ENCODE data around the gene TMX2.
A peak's percentile ranks its signal among the peaks of the same experiment; 100 is the strongest.

TMX2 gene

GRCh38 chr11:57742087-57742452, 29.7 kb downstream of the TMX2 start:
- H3K27me3 ChIP-seq (ENCODE audit: control insufficient read depth in 3 of 3, insufficient read depth in 3 of 3, low read depth in 1 of 3, low read length in 3 of 3): no peaks in the 10 kb centered on the region
- H4K8ac ChIP-seq (ENCODE audit: low read depth, low read length): no peak overlapping the region
- peak overlapping the region; percentile 23 for H2BK15ac ChIP-seq (ENCODE audit: low read length)
- H3K4me3 ChIP-seq (ENCODE audit: low read length in 2 of 2): peak overlapping the region; percentile 92 to 93
- peak overlapping the region; percentile 95 for H3K18ac ChIP-seq (ENCODE audit: low read length)
- peak overlapping the region; percentile 1 for H3K4ac ChIP-seq (ENCODE audit: low read length)
- H3K4me2 ChIP-seq (ENCODE audit: insufficient read depth, low read length, poor library complexity, severe bottlenecking): peak overlapping the region; percentile 80
- peaks cover 5 to 7% of the 10 kb centered on the region in 2 donors for H3K4me1 ChIP-seq (ENCODE audit: control insufficient read depth in 2 of 2, insufficient read depth in 1 of 2, low read depth in 1 of 2, low read length in 2 of 2)
- H3K23ac ChIP-seq (ENCODE audit: low read depth, low read length, poor library complexity): peak overlapping the region; percentile 92
- H2BK5ac ChIP-seq (ENCODE audit: low read length): peak overlapping the region; percentile 85
- peak overlapping the region; percentile 86 for H2AK5ac ChIP-seq (ENCODE audit: low read depth, low read length)
- H3K36me3 ChIP-seq (replicated peaks in 1 of 2; ENCODE audit: control insufficient read depth in 2 of 2, insufficient read depth in 2 of 2, low read length in 2 of 2): peaks cover 33 to 83% of the 10 kb centered on the region in 2 donors
- peak overlapping the region; percentile 63 for H2AFZ ChIP-seq (ENCODE audit: low read length)
- no peak overlapping the region for H4K91ac ChIP-seq (ENCODE audit: low read depth, low read length, poor library complexity)
- H2BK12ac ChIP-seq (ENCODE audit: low read length): no peak overlapping the region
- no CpG with 5 or more reads among the region's 10 CpGs for WGBS, 2 donors (ENCODE audit: extremely low coverage in 2 of 2, insufficient read length in 2 of 2, insufficient replicate concordance in 1 of 2)
- no peak overlapping the region for H2BK120ac ChIP-seq (ENCODE audit: low read depth, low read length)
- H3K79me1 ChIP-seq (ENCODE audit: low read depth, low read length): peaks cover 2% of the 10 kb centered on the region
- no peak for DNase-seq (ENCODE audit: low spot score)
- H3K9me3 ChIP-seq (replicated peaks in 1 of 2; ENCODE audit: control insufficient read depth in 2 of 2, insufficient read depth in 1 of 2, low read depth in 1 of 2, low read length in 2 of 2): no peaks in the 10 kb centered on the region
- no peak overlapping the region for H3K14ac ChIP-seq (ENCODE audit: low read length)
- H3K27ac ChIP-seq (replicated peaks; ENCODE audit: low read length): no peak overlapping the region
- peak overlapping the region; percentile 95 for H3K9ac ChIP-seq (ENCODE audit: low read depth, low read length, poor library complexity)

- H3K79me1 ChIP-seq (ENCODE audit: low read depth, low read length): peaks cover 2% of the 10 kb centered on the region
- no peak overlapping the region for H2BK120ac ChIP-seq (ENCODE audit: low read depth, low read length)
- no peak overlapping the region for H2AK5ac ChIP-seq (ENCODE audit: low read depth, low read length)
- H2BK12ac ChIP-seq (ENCODE audit: low read length): no peak overlapping the region
- no peak overlapping the region for H3K27ac ChIP-seq (replicated peaks; ENCODE audit: low read length)
- H2BK5ac ChIP-seq (ENCODE audit: low read length): no peak overlapping the region
- no peak overlapping the region for H4K91ac ChIP-seq (ENCODE audit: low read depth, low read length, poor library complexity)
- H3K27me3 ChIP-seq (ENCODE audit: control insufficient read depth in 3 of 3, insufficient read depth in 3 of 3, low read depth in 1 of 3, low read length in 3 of 3): no peaks in the 10 kb centered on the region
- no peak overlapping the region for H3K9ac ChIP-seq (ENCODE audit: low read depth, low read length, poor library complexity)
- no peaks in the 10 kb centered on the region for H3K9me3 ChIP-seq (replicated peaks in 1 of 2; ENCODE audit: control insufficient read depth in 2 of 2, insufficient read depth in 1 of 2, low read depth in 1 of 2, low read length in 2 of 2)
- H3K36me3 ChIP-seq (replicated peaks in 1 of 2; ENCODE audit: control insufficient read depth in 2 of 2, insufficient read depth in 2 of 2, low read length in 2 of 2): peaks cover 23 to 79% of the 10 kb centered on the region in 2 donors
- WGBS, 2 donors (ENCODE audit: extremely low coverage in 2 of 2, insufficient read length in 2 of 2, insufficient replicate concordance in 1 of 2): no CpG with 5 or more reads among the region's 2 CpGs
- H4K8ac ChIP-seq (ENCODE audit: low read depth, low read length): no peak overlapping the region
- no peak overlapping the region for H3K4ac ChIP-seq (ENCODE audit: low read length)
- H2BK15ac ChIP-seq (ENCODE audit: low read length): no peak overlapping the region
- H3K4me3 ChIP-seq (ENCODE audit: low read length in 2 of 2): no peak overlapping the region
- DNase-seq (ENCODE audit: low spot score): no peak
- H3K14ac ChIP-seq (ENCODE audit: low read length): no peak overlapping the region
- H3K18ac ChIP-seq (ENCODE audit: low read length): no peak overlapping the region
- peaks cover 5 to 7% of the 10 kb centered on the region in 2 donors for H3K4me1 ChIP-seq (ENCODE audit: control insufficient read depth in 2 of 2, insufficient read depth in 1 of 2, low read depth in 1 of 2, low read length in 2 of 2)
- H3K4me2 ChIP-seq (ENCODE audit: insufficient read depth, low read length, poor library complexity, severe bottlenecking): no peak overlapping the region
- H3K23ac ChIP-seq (ENCODE audit: low read depth, low read length, poor library complexity): no peak overlapping the region
- H2AFZ ChIP-seq (ENCODE audit: low read length): no peak overlapping the region
Measured at GRCh38 chr11:57744357-57744756, 32.0 kb downstream of the TMX2 start.

- Histone ChIP-seq H3K79me1 (ENCODE audit: low read depth, low read length) (peaks cover 2% of the 10 kb centered on the region), H2AFZ (ENCODE audit: low read length) (no peak overlapping the region), H3K18ac (ENCODE audit: low read length) (no peak overlapping the region), H3K14ac (ENCODE audit: low read length) (no peak overlapping the region), H2BK15ac (ENCODE audit: low read length) (no peak overlapping the region), H3K23ac (ENCODE audit: low read depth, low read length, poor library complexity) (no peak overlapping the region), H2BK120ac (ENCODE audit: low read depth, low read length) (no peak overlapping the region), H3K27ac (replicated peaks; ENCODE audit: low read length) (no peak overlapping the region), H3K9me3 (replicated peaks in 1 of 2; ENCODE audit: control insufficient read depth in 2 of 2, insufficient read depth in 1 of 2, low read depth in 1 of 2, low read length in 2 of 2) (no peaks in the 10 kb centered on the region), H2BK5ac (ENCODE audit: low read length) (no peak overlapping the region), H3K4ac (ENCODE audit: low read length) (no peak overlapping the region), H3K4me3 (ENCODE audit: low read length in 2 of 2) (no peak overlapping the region), H3K9ac (ENCODE audit: low read depth, low read length, poor library complexity) (no peak overlapping the region), H4K91ac (ENCODE audit: low read depth, low read length, poor library complexity) (no peak overlapping the region), H4K8ac (ENCODE audit: low read depth, low read length) (no peak overlapping the region), H3K27me3 (ENCODE audit: control insufficient read depth in 3 of 3, insufficient read depth in 3 of 3, low read depth in 1 of 3, low read length in 3 of 3) (no peaks in the 10 kb centered on the region), H2BK12ac (ENCODE audit: low read length) (no peak overlapping the region), H3K4me1 (ENCODE audit: control insufficient read depth in 2 of 2, insufficient read depth in 1 of 2, low read depth in 1 of 2, low read length in 2 of 2) (peaks cover 5 to 7% of the 10 kb centered on the region in 2 donors), H2AK5ac (ENCODE audit: low read depth, low read length) (no peak overlapping the region), H3K4me2 (ENCODE audit: insufficient read depth, low read length, poor library complexity, severe bottlenecking) (no peak overlapping the region), H3K36me3 (replicated peaks in 1 of 2; ENCODE audit: control insufficient read depth in 2 of 2, insufficient read depth in 2 of 2, low read length in 2 of 2) (peaks cover 23 to 71% of the 10 kb centered on the region in 2 donors)
- DNase-seq (ENCODE audit: low spot score): no peak
- no CpG with 5 or more reads among the region's 5 CpGs for WGBS, 2 donors (ENCODE audit: extremely low coverage in 2 of 2, insufficient read length in 2 of 2, insufficient replicate concordance in 1 of 2)
Measured at GRCh38 chr11:57745206-57745605, 32.8 kb downstream of the TMX2 start.

DNA sequence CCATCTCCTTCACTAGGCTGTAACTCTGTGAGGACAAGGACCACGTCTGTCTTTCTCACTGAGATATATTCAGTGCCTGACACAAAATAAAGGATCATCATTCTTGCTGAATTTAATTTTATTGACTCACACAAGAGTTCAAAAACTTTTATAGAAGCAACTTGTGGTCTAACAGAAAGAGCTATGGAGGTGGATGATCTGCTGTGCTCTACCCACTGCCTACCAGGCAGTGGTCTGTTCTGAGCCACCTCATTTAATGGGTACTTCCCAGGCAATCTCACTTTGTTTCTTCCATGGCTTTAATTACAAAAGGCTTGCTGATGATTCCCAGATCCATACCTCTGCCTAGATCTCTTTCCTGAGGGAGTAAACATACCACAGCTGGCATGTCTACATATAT, 34.5 kb downstream of the TMX2 start:
- no peak overlapping the region for H3K4me2 ChIP-seq (ENCODE audit: insufficient read depth, low read length, poor library complexity, severe bottlenecking)

More for the DNA sequence above, 34.5 kb downstream of the TMX2 start:
- no peak overlapping the region for H2BK12ac ChIP-seq (ENCODE audit: low read length)
- H3K4me1 ChIP-seq (ENCODE audit: control insufficient read depth in 2 of 2, insufficient read depth in 1 of 2, low read depth in 1 of 2, low read length in 2 of 2): peaks cover 2 to 7% of the 10 kb centered on the region in 2 donors
- no peak overlapping the region for H3K9ac ChIP-seq (ENCODE audit: low read depth, low read length, poor library complexity)
- no peaks in the 10 kb centered on the region for H3K9me3 ChIP-seq (replicated peaks in 1 of 2; ENCODE audit: control insufficient read depth in 2 of 2, insufficient read depth in 1 of 2, low read depth in 1 of 2, low read length in 2 of 2)
- no peak overlapping the region for H3K14ac ChIP-seq (ENCODE audit: low read length)
- no peak overlapping the region for H3K27ac ChIP-seq (replicated peaks; ENCODE audit: low read length)
- no peaks in the 10 kb centered on the region for H3K27me3 ChIP-seq (ENCODE audit: control insufficient read depth in 3 of 3, insufficient read depth in 3 of 3, low read depth in 1 of 3, low read length in 3 of 3)
- H3K79me1 ChIP-seq (ENCODE audit: low read depth, low read length): peaks cover 2% of the 10 kb centered on the region
- H3K18ac ChIP-seq (ENCODE audit: low read length): no peak overlapping the region
- no peak overlapping the region for H3K23ac ChIP-seq (ENCODE audit: low read depth, low read length, poor library complexity)
- no peak overlapping the region for H2BK15ac ChIP-seq (ENCODE audit: low read length)
- no CpG with 5 or more reads among the region's 1 CpG for WGBS, 2 donors (ENCODE audit: extremely low coverage in 2 of 2, insufficient read length in 2 of 2, insufficient replicate concordance in 1 of 2)
- no peak overlapping the region for H2AK5ac ChIP-seq (ENCODE audit: low read depth, low read length)
- H3K4me3 ChIP-seq (ENCODE audit: low read length in 2 of 2): no peak overlapping the region
- no peak overlapping the region for H2AFZ ChIP-seq (ENCODE audit: low read length)
- DNase-seq (ENCODE audit: low spot score): no peak
- no peak overlapping the region for H2BK5ac ChIP-seq (ENCODE audit: low read length)
- peaks cover 25 to 68% of the 10 kb centered on the region in 2 donors for H3K36me3 ChIP-seq (replicated peaks in 1 of 2; ENCODE audit: control insufficient read depth in 2 of 2, insufficient read depth in 2 of 2, low read length in 2 of 2)
- no peak overlapping the region for H4K8ac ChIP-seq (ENCODE audit: low read depth, low read length)
- no peak overlapping the region for H4K91ac ChIP-seq (ENCODE audit: low read depth, low read length, poor library complexity)
- H3K4ac ChIP-seq (ENCODE audit: low read length): no peak overlapping the region
- H2BK120ac ChIP-seq (ENCODE audit: low read depth, low read length): no peak overlapping the region

Measured in neuronal stem cell (in vitro differentiated cells).